Left ventricle myocardium superior (tissue), 1 donor: ENCODE data around the gene ACAN. TPM values are rescaled to one million over a fixed set of nuclear protein-coding genes. Genes with fewer than 3 reads are reported as not detected.

Source experiments
- ATAC-seq: fragments of 200-7000 bp; cut with Tn5 transposase; one replicate; pipeline ENCODE4 v1.9.1; 2020; ENCODE audit warnings: mild to moderate bottlenecking, moderate library complexity
- DNase-seq: peaks from one replicate; pipeline ENCODE4 v3.0.0-alpha.2; 2020
- intact Hi-C: fragments of 100-400 bp; cut with micrococcal nuclease; formaldehyde crosslinking; loops from one replicate; pipeline ENCODE4 v1.11.0; 2022
- long read RNA-seq: library from polyadenylated mRNA; unstranded; transcript quantifications from one replicate; pipeline ENCODE4 v2.0.0, GENCODE V29; 2021
- total RNA-seq: library from RNA; stranded (reverse); fragmentation: NEBNext Ultra II Directional; extraction: Animal tissue kit (Norgen Biotek cat#: 25700); gene quantifications from one replicate; pipeline ENCODE4 v1.2.1, GENCODE V29; 2021
- donor health status: DM: no; HTN: yes; CAD: no; lungs with severe emphysema.

Gene ACAN
- total RNA-seq: 0.15 TPM
- long read RNA-seq: 0 reads

DNA sequence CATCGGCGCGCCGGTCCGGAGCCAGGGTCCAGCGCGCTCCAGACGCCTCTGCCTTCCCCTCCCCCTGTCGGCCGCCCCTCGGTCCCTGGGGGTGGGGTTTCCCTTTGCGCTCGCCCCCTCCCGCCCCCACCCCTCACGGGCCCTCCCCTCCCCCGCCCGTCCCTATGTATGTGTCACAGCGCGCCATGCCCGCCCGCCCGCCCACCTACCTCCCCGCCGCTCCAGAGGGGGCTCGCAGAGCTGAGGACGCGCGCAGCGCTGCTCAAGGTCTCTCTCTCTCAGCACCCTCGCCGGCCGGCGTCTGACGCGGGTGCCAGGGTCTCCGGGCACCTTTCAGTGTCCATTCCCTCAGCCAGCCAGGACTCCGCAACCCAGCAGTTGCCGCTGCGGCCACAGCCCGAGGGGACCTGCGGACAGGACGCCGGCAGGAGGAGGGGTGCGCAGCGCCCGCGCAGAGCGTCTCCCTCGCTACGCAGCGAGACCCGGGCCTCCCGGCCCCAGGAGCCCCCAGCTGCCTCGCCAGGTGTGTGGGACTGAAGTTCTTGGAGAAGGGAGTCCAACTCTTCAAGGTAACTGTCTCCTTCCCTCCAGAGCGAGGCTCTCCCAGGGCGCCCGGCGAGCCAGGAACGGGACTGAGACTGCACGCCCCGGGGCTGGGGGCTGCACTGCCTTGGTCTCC is at the start of gene ACAN:
ACAN (plus strand) TSS at position 196 of the 679 bp plus-strand sequence. CDS start 32,771 bp downstream, outside the sequence.
- no peak for DNase-seq
- ATAC-seq: no peak
- intact Hi-C loops: no loop called here

DNA sequence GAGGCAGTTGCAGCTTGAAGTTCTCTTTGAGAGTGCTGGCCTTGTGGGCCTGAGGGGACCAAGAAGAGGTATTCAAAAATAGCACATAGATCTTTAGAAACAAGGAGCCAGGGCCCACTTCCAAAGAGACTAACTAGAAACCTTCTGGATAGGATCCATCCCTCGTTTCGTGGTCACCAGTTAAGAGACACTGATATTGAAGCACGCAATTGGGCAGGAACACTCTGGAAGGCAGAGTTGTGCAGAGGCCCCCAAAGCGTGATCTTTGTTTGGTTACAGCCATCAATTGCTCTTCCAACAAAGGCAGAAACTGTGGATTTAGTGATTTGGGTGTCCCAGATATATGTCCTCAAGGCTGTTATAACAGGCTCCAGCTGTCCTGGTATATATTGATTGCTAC is 46.7 kb upstream of the ACAN start:
- DNase-seq (no peak), ATAC-seq (no peak)
- intact Hi-C loops: no loop called here

DNA sequence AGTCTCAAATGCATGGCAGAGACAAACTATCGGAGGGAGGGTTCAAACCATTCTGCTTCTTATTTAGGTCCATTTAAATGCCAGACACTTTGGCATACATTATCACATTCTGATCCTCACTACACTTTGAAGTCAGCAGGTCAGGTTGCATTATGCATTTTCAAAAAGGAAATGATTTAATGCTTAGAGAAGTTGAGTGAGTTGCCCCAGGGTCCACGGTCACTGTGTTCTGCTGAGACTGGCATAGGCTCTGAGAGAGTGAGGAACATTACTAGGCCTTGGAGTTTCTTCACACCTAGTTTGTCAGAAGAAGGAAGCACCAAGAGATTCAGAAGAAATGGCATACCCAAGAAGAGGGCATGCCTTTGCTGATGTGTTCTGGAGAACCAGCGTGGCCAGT is 46.3 kb upstream of the ACAN start:
- ATAC-seq: no peak
- intact Hi-C loops: no loop called here
- DNase-seq: no peak

DNA sequence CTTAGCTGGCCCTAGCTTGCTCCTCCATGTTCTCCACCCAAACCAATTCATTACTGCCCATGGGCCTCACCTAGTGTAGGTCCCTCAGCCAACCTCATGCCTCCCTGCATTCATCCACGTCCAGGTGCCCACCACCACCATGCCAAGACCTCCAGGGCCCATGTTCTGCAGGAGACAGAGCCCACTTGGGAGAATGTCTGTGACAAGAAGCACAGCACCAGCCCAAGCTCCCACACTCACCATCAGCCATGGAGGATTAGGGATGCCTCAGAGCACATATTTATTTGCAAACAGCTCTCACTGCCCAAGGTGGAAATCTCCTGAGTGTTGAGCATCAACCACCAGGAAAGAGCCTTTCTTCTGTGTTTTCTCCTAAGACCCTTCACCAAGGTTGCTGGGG is 43.4 kb upstream of the ACAN start:
- DNase-seq: no peak
- intact Hi-C loops: no loop called here
- ATAC-seq: no peak

DNA sequence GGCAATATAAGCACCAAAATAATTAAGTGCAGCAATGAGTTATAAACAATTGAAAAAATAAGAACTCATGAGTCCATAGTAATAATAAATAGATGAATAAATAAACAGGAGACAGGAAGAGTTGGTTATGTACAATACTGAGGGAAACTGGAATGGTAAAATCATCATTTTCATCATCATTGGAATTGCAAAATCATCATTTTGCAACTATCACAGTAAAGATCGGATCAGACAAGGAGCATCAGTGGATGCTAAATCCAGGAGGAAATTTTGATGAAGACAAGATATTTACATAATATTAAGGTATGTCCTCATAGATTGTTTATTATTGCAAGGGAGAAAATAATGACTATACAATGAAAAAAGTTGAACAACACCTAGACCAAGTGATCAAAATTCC is 38.8 kb upstream of the ACAN start:
- DNase-seq (no peak), ATAC-seq (no peak)
- intact Hi-C loops: no loop called here

DNA sequence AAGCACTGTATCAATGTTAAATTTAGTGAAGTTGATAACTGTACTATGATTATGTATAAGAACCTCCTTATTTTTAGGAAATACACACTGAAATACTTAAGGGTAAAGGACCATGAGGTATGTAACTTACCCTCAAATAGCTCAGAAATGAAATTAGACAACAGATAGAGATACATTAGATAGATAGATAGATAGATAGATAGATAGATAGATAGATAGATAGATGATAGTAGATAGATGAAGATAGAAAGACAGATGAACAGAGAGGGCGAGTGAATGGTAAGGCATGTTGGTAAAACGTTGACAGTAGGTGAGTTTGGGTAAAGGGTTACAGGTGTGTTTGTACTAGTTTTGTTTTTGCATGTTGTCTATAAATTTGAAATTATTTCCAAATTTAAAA is 38.0 kb upstream of the ACAN start:
- DNase-seq (no peak), ATAC-seq (no peak)
- intact Hi-C loops: no loop called here

DNA sequence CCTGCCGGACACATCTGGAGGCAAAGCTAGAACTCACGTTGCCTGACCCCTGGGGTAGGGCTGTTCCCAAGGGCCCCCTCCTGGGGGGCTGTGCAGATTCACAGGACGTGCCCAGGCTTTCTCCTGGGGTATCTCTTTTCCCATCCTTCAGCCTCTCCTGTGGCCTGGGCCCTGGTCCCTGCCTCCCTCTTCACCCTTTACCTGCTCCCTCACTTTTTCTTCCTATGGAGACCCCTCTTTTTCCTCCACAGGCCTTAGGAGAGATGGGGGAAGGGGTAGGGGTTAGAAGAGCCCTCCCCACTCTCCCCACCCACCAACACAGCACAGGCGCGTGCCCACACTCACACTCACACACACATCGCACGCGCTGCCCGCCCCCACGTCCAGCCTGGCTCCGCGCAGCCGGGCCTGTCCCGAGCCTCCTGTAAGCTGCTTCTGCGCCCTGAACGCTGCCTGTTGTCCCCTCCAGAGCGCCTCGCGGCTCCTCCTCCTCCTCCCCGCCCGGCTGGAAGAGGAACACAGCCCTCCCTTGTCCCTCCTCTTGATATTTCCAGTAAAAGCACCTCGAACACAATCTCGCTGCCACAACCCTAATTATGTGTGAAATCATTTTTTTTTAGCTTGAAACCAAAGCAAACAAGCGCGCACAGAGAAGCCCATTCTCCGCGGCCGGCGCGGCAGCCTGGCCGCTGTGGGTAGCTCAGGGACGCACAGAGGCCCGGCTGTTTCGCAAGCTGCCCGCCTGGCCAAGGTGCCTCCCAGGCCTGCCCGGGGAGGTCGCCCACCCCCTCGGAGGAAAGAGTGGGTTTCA is 33.9 kb upstream of the ACAN start:
- DNase-seq (no peak), ATAC-seq (no peak)
- intact Hi-C loops: no loop called here

DNA sequence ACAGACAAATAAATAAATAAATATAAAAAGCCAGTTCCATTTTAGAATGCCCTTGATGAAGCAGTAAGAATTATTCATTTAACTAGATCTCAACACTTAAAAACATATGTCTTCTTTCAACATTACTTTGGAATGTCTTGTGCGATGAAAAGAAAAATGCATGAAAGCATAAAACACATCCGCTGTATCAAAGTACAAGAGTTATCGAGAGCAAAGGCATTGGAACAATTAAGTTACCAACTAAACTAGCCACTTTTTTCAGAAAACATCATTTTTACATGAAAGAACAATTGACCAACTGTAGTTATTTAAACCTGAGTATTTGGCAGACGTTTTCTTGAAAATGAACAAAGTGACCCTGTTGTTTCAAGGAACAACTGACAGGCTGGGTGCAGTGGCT is 27.5 kb upstream of the ACAN start:
- ATAC-seq (no peak), DNase-seq (no peak)
- intact Hi-C loops: no loop called here

DNA sequence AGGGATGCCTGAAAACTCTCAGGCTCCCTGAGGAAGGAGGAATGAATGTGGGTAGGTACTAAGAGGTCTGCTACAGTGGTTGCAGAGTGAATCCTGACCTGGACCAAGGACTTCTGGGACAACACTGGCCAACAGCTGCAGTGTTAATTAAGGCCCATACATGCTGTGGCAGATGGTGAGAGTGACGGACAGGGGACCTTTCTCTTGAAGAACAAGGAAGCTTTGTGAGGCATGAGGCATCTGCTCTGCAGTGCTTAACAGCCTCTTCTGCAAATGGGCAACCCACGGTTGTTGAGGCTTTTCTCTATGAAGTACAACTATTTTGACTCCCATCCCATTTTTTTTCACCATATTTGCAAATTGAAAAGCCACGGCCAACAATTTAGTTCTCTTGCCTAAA is 26.6 kb upstream of the ACAN start:
- DNase-seq: no peak
- intact Hi-C loops: no loop called here

DNA sequence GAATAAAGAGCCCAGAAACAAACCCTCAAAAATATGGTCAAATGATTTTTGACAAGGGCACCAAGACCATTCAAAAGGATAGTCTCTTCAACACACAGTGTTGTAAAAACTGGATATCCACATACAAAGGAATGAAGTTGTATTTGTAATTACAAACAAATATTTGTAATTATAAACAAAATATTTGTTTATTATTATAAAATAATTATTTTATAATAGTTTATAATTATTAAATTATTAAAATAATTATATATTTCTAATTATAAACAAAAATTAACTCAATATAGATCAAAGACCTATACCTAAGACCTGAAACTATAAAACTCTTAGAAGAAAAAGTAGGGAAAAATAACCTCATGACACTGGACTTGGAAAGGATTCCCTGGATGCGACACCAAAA is 23.3 kb upstream of the ACAN start:
- intact Hi-C loops: no loop called here
- no peak for ATAC-seq
- DNase-seq: no peak

More for the DNA sequence above, 26.6 kb upstream of the ACAN start:
- no peak for ATAC-seq

DNA sequence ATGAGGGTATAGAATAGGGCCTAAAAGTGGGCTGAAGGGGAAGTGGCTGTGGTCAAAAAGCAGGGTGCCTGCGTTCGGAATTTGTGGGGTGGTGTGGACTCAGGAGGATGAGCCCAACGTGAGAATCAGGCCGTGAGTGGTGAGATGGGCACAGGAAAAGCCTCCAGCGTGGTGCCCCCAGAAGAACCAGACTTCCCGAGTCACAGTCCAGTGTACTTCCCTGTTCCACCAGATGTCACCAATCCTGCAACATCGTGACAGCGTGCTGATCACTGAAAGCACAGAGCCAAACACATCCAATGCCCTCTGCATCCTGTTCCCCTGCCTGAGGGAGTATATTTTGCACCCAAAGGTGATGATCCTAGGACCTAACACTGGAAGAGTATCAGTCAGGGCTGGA is 20.8 kb upstream of the ACAN start:
- intact Hi-C loops: no loop called here
- no peak for DNase-seq

DNA sequence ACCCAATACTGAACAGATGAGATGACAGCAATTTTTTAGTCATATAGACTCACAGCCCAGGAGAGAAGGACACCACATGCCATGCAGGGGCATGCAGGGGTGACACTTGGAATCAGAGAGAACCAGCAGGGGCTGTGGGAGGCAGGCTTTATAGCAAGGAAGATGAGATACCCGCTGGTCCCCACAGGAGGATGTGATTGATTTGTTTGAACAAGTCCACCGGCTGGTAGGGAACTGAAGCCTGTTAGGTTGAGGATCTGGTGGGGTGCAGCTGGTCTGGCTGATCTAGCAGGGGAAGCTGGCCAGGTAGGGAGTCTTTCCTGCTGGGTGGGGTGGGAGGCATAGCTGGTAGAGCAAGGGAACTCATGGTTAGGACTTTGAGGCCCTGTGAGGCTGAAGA is 18.0 kb upstream of the ACAN start:
- no peak for ATAC-seq
- intact Hi-C loops: no loop called here
- no peak for DNase-seq

More for the DNA sequence above, 20.8 kb upstream of the ACAN start:
- no peak for ATAC-seq

DNA sequence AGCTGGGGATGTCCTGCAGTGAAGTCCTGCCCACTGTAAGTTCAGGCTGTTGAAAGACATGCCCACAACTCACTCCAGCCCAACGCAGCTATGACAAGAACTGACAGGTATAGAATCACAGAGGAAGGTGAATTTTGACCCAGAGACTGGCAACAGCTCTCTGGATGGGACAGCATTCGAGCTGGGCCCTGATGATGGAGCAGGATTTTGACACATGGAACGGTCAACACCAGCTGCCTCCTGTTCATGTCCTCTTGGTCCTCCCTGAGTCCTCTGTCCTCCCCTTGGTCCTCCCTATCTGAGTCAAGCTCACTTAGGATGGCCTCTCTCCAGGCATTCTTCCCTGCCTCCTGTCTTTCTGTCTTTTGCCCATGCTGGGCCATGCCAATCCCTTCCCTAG is 15.2 kb upstream of the ACAN start:
- intact Hi-C loops: no loop called here
- no peak for ATAC-seq
- DNase-seq: no peak

DNA sequence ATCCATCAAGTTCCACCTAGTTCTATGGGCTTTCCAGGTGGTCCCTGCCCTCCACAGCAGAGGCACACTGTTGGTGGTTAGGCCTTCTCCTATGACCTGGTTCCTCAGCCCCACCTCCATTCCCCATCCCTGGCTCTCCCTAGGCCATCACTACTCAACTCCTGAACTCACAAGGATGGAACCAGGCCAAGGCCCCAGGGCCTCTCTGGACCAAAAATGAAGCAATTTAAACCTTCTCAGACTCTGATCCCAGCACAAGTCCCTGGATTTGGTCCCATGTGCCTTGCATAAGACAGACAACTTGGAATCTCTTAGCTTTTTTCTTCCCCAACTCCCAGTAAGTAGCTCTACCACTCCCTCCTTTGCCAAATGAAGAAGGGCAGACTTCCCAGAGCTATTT is 14.4 kb upstream of the ACAN start:
- no peak for DNase-seq
- intact Hi-C loops: no loop called here
- ATAC-seq: no peak

DNA sequence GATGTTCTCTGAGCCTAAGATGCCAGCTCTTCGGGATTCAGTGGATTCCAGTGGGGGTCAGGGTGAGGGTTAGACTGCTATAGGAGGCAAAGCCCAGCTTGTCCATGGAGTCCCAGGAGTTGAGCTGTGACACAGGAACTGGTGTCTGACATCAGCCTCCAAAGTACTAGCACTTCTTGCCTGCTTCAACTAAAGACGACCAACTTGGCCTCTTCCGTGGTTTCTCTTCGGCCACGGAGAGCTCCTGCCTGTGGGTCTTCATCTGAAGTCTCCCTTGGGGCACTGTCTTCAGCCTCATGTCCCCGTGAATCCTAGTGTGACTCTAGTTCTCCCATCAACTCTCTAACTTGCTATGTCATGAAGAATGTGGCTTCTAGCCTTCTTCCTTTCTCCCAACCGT is 12.8 kb upstream of the ACAN start:
- intact Hi-C loops: no loop called here
- DNase-seq (no peak), ATAC-seq (no peak)

DNA sequence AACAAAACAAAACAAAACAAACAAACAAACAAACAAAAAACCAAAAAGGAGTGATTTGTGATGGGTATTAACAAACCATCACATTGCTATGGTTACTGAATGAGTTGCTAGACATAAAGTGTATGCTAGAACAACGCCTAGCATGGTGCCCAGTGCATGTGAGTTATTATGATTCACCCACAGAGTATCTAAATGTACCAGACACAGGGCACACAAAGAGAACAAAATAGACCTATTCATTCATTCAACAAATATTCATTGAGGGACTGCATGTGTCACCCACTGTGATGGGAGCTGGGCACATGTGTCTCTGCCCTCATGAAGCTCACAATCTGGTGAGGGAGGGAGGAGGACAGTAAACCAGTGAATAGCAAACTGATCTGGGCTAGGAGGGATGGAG is 11.6 kb upstream of the ACAN start:
- ATAC-seq (no peak), DNase-seq (no peak)
- intact Hi-C loops: no loop called here

DNA sequence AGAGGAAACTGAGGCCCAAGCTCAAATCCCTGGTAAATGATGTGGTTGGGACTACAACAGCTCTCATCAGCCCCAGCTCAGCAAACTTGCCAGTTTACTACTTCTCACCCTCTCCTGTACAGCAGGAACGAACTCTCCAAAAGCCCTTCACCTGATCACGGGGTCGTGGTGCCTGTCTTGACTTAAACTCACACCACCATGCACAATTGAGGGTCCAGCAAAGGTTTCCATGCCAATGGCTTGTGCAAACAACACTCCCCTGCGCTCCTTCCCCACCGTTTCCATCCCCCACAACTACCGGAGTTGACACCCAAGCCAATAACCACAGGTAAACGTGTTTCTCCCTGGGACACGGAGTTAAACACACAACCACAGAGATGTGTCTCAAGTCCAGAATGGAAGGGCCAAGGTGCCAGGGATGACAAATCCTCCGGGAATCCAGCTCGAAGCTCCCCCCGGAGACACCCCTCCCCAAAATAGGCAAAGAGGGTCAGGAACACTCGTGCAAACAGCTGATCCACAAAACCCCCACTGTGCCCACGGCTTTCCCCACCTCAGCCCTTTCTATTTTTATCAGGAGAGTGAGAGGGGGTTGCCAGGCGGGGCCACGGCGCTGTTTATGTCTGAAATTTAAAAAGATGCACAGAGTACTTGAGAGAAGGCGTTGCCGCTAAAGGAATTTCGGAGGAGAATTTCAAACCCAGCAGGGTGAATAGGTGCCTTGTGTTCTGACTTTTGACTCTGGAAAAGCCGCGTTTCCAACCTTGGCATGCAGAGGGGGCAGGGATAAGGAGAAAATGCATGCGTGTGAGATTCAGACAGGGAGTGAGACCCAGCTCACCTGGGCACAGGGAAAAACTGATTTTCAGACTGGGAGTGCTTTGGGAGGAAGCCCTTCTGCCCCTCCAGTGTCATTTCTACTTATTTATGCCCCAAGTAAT is 10.6 kb upstream of the ACAN start:
- intact Hi-C loops: no loop called here
- ATAC-seq (no peak), DNase-seq (no peak)

DNA sequence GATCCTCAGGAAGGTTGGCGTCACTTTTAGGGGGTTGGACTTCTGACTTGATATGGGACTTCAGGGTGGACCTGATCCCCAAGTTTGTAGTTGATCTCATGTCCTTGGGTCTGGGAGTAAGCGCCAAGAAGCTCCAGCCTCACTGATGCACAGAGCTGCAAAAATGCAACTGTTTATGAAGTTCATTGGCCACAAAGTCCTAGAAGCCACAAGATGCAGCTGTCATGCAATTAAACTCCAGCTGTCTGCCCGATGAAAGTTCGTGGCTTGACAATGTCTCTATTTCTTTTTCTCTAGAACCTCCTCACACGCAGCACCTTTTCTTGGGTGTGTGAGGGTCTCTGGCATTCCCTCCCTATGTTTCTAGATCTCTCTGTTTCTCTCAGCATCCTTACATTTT is 9.2 kb upstream of the ACAN start:
- intact Hi-C loops: no loop called here
- no peak for DNase-seq

DNA sequence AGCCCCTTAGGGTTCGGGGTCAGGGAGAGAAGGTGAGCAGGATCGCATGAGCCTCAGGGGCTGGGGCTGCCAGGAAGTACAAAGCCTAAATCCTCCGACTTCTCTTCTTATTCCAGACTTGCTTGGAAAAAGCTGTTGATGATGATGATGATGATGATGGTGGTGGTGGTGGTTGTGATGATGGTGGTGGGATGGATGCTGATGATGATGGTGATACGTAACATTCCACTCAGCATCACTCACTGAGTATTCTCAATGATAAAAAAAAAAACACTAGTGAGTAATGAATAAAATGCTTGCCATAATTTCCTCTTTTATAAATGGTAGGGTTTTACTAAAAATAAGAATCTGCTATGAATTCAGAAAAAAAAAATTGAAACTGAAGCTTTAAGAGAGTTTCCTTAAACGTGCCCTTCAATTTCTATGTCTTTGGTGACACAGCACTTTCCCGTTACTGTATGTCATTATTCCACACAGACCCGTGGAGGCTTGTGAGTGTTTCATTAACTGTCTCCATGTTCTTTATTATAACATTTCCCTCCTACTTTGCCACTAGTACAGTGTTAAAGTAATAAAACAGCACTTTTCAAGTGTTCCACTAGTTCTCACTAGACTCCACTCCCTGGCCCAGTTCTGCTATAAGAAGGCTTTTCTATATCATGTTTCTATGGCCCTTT is 5.4 kb upstream of the ACAN start:
- ATAC-seq: no peak
- no peak for DNase-seq

More for the DNA sequence above, 9.2 kb upstream of the ACAN start:
- ATAC-seq: no peak

More for the DNA sequence above, 5.4 kb upstream of the ACAN start:
- intact Hi-C loops: no loop called here
